C4-2B (cell line): ENCODE data around the gene PFDN1.

ENCODE experiments used
- ZFX ChIP-seq: fragments of 450-650 bp; IDR thresholded peaks from 2 replicates; pipeline ENCODE4 v1.6.1; 2017
- TF ChIP-seq, protein P1 (sequence below): fragments of 450-650 bp; conservative IDR thresholded peaks from 2 replicates; pipeline ENCODE4 v1.5.1; 2017; ENCODE audit warnings: mild to moderate bottlenecking

DNA sequence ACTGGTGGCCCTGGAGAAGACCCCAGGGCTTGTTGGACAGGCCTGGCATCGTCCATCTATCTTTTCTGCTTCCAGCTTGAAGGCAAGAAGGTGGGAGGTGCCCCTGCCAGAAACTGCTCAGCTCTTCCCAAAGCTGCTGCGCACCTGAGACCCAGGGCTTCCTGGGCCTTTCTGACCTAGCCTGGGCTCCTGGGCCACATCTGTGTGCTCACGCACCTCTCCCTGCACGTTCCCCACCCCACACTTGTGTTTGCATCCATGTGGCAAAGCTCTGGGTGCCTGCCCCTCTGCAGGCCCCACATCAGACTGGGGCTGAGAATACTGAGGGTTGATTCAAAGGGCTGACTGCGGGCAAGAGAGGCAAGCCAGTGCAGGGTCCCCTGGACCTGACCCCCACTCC, 63.4 kb downstream of the PFDN1 start:
- TF ChIP-seq, protein P1, sequence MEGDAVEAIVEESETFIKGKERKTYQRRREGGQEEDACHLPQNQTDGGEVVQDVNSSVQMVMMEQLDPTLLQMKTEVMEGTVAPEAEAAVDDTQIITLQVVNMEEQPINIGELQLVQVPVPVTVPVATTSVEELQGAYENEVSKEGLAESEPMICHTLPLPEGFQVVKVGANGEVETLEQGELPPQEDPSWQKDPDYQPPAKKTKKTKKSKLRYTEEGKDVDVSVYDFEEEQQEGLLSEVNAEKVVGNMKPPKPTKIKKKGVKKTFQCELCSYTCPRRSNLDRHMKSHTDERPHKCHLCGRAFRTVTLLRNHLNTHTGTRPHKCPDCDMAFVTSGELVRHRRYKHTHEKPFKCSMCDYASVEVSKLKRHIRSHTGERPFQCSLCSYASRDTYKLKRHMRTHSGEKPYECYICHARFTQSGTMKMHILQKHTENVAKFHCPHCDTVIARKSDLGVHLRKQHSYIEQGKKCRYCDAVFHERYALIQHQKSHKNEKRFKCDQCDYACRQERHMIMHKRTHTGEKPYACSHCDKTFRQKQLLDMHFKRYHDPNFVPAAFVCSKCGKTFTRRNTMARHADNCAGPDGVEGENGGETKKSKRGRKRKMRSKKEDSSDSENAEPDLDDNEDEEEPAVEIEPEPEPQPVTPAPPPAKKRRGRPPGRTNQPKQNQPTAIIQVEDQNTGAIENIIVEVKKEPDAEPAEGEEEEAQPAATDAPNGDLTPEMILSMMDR, result no peak
- TF ChIP-seq ZFX, result no peak
